Hematopoietic multipotent progenitor cell (in vitro differentiated cells): ENCODE results near the gene ADGRL2. TPM values are rescaled to one million over a fixed set of nuclear protein-coding genes. Genes with fewer than 3 reads are reported as not detected.
"Not testable (repeated sequence)": the region's sequence is repeated elsewhere in the genome, so short reads cannot be mapped to it uniquely, and the experiment has no call there.

Experiments used
- DNase-seq, 3 donors: peaks; one replicate each; pipeline ENCODE4 v3.0.0-alpha.2; 2011 to 2015; ENCODE audit warnings: low read depth in 2 of 3, low spot score in 2 of 3
- total RNA-seq: library from RNA; depleted of rRNA; stranded (reverse); fragments of >200 nt; gene quantifications from one replicate; pipeline ENCODE4 v1.2.3, GENCODE V29; 2012

The ADGRL2 gene
- total RNA-seq, 1 donor: under 0.01 TPM

DNA sequence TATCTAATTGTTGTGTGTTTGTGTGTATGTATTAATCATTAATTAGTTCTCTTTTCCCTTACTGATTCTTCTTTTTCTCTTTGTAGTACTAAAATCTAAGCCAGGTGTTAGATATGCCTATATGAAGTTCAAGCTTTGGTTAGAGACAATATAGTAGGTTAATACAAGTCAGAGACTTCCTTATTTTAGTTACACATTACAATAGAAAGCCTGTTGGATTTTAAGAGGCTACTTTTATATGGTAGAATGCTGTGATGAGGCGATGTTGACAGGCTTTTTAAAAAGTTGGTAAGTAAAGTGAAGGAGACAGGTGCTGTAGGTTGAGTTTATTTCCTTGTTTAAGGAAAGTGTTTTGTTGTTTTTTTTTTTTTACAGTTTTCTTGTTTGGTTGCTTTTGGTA is 45.9 kb downstream of the ADGRL2 start:
- DNase-seq: no peak

DNA sequence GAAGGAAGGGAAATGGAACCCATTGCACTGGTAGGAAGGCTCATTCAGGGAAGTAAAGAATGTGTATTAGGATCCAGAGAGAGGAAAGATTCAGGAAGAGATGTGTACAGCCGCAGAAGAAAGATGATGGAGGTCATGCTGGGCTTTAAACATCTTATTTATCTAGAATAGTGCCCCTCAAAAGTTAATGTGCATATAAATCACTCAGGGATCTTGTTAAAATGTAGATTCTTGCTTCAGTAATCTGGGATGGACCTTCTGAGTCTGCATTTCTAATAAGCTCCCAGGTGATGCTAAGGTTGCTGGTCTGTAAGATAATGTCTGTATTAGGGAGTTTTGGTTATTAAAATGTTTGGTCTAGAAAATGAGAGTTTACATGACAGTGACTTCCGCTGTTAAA is 46.3 kb downstream of the ADGRL2 start:
- no peak for DNase-seq

DNA sequence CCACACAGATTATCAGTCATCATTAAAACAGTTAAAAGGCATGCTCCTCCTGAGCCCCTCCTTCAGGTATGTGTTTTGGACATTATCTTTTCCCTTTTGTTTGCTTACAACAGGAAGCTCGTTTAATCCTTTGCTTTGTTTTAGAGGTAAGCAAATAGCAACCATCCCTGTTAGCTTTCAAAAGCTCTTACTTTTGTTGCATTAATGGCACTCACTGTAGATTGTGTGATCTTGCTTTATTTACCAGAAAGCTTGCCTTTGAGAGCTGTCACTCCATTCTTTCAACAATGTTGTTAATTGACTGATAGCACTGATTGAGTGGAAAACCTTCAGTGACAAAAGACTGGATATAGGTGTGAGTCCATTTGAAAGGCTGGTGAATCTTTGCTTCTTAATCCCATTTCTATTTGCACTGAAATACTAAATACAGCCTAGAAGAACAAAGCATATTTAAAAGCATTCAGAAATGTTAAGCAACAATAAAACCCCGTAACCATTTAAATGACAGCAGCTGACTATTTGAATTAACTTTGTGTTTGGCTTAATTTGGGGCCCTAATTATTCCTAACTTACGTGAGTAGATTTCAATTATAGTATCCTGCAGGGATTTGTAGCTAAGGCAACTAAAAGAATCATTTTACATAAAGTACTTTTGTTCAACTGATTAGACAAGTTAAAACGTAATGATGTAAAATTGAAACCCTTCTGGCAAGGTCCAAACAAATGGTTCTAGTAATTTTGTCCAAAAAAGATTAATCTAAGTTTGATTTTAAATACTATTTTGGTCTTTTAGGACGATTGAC is 48.3 kb downstream of the ADGRL2 start:
- no peak for DNase-seq

DNA sequence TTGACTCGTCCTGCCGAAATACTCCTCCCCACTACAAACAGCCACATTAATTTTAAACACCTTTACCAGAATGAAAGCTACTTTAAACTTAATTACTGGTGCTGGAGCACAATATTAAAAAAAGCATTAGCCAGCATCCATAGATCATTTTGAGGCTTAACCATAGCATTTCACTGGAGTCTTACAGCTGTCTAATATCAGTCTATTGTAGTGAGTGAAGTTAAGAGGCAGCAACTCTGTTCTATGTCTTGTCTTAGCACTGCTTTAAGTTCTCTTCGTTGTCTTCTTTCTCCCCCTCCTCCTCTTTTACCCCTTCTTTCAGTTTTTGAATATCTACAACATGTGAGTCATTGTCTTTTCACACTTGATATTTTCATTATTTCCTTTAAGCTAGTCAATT is 49.3 kb downstream of the ADGRL2 start:
- no peak for DNase-seq

DNA sequence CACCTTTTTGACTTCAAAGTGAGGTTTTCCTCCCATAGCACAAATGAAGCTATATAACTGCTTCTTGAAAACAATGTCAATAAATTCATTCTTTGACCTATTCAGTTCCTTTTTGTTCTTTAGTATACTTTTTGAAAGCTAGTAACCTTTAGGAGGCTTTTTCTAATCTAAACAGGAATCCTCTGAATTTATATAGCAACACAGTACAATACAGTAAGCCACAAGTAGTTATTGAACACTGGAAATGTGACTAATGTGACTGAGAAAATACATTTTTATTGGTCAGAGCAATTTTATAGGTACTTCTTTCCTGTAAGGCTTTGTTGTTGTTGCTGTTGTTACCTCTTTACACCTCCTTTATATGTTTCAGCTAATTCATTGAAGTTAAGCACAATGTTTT is 49.8 kb downstream of the ADGRL2 start:
- DNase-seq: no peak

DNA sequence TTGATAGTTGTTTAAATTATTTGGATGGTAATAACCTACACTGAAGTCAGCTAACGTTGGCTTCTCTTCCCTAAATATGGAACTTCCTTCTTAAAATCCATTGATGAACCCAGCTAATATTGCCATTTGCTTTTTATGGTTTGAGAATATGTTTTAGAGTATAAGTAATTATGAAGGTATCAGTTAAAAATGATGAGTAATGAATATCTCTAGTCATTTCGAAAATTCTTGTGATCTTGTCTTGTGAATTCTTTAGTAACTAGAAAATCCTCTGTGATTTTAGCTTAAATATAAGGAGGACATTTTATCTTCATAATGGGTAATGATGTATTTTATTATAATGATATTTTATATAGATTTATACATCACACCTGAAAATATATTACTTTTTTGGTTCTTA is 50.5 kb downstream of the ADGRL2 start:
- DNase-seq: no peak

DNA sequence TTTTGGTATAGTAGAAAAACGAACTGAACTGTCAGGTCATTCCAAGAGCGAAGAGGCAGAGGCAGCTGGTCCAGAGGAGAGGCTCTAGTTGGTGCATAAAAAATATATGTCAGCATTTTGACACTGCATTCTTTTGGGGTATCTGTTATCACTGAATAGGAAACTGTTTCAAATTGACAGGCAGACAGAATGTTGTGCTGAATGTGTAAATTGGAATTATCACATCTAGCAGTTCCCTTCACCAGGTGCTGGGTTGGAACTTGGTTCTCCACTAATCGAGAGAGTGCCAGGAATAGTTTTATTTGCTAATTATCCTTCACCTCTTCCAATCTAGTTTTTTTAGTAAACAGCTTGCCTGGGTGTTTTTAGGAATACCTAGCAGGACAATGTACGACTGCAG is 52.2 kb downstream of the ADGRL2 start:
- DNase-seq: no peak

DNA sequence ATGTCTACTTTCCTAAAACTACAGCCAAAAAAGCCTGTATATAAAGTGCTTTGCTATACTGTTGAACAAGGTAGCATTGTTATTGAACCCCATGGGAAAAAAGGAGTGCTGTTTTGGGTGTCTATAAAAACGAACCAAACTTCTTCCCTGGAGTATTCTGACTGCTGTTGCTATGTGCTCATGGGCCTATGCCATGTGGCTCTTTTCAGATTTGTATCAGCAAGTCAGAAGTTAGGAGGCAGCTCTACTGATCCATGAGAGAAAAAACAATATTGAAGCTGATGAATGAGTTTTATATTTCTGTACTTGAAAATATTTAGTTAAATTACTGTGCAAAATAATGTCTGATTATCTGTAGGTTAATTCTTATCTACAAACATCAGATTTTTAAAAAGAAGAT is 66.5 kb downstream of the ADGRL2 start:
- no peak for DNase-seq

DNA sequence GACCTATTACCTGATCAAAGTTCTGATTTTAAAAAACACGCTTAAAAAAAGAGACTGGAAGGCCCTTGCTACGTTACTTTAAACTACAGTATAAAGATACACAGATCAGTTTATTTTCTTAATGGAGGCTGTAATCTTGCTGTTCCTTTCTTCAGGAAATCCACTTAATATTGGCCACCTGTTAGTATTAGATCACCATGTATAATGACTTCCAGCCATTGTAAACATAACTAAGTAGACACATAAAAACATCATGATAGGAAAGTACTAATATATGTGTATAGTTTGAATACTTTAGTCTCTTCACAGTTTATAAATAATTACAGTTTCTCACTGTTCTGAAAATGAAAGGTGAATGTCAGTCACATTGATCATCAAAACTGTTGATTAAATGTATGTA is 68.6 kb downstream of the ADGRL2 start:
- no peak for DNase-seq

DNA sequence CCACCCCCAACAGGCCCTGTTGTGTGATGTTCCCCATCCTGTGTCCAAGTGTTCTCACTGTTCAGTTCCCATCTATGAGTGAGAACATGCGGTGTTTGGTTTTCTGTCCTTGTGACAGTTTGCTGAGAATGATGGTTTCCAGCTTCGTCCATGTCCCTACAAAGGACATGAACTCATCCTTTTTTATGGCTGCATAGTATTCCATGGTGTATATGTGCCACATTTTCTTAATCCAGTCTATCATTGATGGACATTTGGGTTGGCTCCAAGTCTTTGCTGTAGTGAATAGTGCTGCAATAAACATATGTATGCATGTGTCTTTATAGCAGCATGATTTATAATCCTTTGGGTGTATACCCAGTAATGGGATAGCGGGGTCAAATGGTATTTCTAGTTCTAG is 70.4 kb downstream of the ADGRL2 start:
- DNase-seq: not testable (repeated sequence)

DNA sequence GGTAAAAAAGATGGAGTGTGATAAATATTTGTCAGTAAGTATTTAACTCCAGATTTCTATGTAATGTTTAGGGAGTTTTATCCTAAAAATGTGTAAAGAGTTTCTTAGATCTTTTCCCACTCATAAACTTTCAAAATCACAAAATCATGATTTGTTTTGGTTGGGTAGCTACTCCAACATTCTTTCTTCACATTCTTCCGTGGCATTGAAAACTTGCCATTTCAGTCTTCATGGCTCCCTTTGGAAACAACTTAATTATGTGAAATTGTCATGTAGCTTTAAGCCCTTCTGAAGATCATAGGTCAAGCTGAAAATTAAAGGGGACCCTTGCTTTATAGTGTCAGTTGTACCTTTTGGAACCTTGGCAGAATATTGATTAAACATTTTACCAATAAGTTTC is 73.2 kb downstream of the ADGRL2 start:
- no peak for DNase-seq

DNA sequence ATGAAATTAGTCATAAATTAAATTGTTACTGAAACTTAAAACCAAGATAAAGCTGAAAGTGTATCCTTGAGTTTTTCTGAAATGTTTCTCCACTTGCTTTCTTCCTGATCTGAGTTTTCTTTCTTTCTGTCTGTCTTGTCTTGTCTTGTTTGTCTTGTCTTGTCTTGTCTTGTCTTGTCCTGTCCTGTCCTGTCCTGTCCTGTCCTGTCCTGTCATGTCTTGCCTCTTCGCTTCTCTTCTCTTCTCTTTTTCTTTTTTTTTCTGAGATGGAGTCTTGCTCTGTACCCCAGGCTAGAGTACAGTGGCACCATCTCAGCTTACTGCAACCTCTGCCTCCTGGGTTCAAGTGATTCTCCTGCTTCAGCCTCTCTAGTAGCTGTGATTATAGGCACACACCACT is 73.7 kb downstream of the ADGRL2 start:
- DNase-seq: no peak

DNA sequence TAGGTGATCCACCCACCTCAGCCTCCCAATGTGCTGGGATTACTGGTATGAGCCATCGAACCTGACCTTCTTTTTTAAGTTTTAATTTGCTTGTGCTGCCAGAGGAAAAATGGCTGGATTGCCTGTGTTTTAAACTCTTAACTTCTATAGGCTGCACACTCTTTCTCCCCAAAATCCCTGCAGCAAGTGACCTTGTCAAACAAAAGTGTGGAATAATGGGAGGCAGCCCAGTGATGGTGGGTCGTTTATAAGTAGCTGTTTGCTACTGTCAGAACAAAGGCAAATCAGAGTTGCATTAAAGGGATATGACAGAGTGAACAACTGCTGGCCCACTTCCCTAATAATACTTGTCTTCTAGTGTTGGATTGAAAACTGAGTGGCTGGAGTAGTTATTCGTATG is 74.2 kb downstream of the ADGRL2 start:
- DNase-seq: no peak

DNA sequence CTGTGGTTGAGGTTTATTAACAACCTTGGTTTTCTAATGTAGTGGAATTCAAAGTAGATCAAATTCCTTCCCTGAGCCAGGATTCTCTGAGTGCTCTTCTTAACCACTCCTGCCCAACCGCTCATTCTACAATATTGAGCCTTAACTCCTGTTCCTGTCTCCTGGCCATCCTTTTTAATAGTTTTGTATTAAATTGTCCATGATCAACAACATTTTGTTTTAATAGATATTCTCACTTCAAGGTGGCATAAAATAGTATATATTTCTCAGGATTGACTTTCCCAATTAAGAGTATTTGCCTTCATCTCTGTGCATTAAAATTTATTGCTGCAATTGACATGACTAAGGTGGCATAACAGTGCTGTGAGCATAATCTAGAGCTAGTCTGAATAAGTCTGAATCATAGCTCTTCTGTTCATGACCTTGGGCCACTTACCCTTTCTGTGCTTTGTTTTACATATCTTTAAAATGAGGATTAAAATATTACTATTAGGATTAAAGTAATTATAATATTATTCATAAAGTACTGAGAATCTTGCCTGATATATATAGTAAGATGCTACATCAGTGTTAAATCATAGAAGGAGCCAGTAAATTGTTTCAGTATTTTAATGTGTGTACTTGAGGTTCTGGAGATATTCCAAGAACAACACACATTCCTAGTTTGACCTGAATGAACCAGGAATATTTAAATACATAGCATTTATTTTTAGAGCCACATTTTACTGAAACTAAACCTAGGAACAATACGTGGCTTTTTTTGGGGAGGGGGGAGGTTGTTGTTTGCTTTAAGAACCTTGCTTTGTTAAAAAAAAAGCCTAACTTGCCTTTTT is 76.4 kb downstream of the ADGRL2 start:
- no peak for DNase-seq

DNA sequence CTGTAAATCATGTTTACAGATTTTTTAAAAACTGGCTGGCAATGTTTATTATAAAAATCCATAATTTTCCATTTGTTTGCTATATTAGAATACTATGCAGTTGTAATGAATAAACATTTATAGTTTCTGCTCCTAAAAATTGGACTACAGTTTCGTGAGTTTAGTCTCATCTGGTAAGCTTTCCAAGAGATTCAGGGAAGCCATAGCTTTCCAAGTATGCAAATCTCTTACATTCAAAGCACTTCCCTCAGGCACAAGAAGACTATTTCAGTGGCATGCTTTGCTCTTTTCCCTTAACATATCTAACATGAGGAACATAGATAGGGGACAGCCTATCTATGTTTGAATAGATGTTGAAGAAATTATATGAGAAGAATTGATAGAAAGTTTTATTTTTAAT is 77.2 kb downstream of the ADGRL2 start:
- DNase-seq: no peak

DNA sequence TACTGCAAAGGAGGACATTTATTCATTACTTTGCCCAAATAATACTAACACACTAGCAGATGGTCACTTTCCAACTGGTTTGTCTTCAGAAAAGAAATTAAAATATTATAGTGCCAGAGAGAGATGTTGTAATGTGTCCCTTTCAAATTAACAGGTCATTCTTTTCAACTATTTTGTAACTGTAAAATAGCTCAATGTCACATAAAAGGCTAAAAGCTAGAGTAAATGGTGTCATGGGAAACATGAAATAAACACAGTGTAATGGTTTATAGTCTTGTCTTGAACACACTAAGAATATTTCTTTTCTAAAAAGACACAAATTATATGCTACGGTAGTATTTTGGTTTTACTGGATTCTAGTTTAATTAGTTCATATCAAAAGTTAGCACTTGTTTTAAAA is 77.8 kb downstream of the ADGRL2 start:
- DNase-seq: no peak

DNA sequence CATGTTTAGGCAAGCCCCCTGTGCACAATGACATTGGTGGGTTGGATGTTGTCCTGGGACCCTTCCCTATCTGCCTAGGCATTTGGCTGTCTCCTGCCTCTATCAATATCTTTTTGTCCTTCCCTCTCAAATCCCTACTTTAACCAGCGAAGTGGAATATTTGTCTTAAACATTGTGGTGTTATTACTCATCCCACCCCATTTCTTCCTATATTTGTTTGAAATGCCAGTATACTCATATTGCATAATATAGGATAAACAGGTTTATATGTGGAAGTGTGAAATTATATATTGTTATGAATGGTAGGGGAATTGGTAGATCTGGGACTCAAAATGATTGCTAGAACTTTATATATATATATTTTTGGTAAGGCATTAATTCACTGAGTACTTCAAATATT is 80.0 kb downstream of the ADGRL2 start:
- DNase-seq: no peak

DNA sequence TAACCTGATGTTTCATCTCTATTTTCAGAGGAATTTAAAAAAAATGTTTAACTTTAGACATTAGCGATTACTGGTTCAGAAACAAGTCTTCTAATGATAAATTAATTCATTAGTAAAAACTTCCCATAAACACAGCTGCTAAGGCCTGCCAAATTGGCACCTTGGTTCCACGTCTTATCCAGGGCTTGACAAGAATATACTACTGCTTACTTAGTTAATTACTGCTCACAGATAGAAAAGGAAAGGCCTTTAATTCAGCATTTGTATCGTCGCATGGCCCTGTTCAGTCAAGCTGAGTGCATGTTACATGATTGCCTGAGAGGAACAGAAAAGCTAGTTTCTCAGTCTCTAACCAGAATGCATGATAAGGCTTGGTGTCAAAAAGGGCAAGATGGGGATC is 84.6 kb downstream of the ADGRL2 start:
- DNase-seq: no peak

DNA sequence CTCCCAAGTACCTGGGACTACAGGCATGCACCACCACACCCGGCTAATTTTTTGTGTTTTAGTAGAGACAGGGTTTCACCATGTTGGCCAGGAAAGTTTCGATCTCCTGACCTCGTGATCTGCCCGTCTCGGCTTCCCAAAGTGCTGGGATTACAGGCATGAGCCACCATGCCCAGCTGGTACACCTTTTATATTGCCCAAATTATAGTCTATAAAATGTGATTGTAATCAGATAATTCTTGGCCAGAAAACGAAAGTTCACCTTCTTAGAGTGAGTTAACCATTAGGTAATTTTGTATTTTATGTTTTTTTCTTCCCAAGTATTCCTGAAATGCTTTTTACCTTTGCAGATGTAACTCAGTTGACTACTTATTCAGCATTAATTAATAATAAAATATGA is 85.6 kb downstream of the ADGRL2 start:
- DNase-seq: not testable (repeated sequence)

DNA sequence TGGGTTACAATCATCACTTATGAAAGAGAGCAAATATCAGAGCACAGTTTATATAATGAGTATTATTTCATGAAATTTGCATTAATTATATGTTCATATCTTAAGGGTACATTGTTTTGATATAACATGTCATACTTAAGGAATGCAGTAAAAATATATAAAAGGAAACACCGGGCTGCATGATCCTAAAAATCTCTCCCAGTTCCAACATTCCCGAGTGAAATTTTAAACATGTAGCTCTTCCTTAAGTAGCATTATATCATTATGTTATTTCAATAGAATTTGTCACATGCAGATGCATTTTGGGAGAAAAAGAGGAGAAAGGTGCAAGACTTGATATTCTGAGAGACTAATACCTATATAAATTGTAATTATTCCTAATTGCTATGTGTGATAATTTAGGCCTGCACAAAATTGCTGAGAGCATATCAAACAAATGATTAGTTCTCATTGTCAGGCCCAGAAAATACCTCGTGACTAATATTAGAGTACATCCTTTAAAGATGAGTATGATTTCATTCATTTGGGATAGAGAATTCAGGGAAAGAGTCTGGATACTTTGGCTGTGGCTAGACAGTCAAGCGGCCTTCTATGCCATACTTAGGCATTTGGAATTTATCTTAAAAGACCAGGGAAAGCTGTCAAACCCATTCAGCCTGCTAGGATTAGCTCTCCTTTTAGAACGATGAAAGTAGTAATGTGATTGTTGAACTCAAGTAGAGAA is 86.8 kb downstream of the ADGRL2 start:
- no peak for DNase-seq

DNA sequence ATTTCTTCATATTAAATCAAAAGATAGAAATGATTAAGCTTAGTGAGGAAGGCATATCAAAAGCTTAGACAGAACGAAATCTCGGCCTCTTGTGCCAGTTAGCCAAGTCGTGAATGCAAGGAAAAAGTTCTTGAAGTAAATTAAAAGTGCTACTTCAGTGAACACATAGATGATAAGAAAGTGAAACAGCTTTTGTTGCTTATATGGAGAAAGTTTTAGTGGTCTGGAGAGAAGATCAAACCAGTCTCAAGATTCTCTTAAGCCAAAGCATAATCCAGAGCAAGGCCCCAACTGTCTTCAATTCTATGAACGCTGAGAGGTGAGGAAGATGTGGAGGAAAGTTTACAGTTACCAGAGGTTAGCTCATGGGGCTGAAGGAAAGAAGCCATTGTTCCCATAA is 88.4 kb downstream of the ADGRL2 start:
- no peak for DNase-seq

DNA sequence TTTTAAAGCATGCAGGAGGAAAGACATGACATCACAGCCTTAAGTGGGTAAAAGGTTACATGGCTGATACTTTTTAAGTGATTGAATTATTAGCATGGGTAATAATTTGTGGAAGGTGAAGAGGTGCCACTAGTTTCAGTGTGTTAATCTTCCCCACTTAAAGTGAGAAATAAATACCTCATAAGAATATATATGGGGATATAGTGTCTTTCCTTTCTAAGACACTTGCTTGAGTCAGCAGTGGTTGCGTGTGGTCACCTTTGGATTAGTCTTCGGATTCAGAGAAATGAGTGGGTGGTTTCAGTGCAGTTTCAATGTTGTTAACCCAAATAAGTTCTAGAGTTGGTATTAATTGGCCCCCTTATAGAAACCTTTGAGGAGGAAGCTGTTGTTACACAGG is 94.1 kb downstream of the ADGRL2 start:
- DNase-seq: no peak
